ENCODE measurements around the gene GGPS1.
"Not testable (repeated sequence)": the region's sequence is repeated elsewhere in the genome, so short reads cannot be mapped to it uniquely, and the experiment has no call there.

The GGPS1 gene

DNA sequence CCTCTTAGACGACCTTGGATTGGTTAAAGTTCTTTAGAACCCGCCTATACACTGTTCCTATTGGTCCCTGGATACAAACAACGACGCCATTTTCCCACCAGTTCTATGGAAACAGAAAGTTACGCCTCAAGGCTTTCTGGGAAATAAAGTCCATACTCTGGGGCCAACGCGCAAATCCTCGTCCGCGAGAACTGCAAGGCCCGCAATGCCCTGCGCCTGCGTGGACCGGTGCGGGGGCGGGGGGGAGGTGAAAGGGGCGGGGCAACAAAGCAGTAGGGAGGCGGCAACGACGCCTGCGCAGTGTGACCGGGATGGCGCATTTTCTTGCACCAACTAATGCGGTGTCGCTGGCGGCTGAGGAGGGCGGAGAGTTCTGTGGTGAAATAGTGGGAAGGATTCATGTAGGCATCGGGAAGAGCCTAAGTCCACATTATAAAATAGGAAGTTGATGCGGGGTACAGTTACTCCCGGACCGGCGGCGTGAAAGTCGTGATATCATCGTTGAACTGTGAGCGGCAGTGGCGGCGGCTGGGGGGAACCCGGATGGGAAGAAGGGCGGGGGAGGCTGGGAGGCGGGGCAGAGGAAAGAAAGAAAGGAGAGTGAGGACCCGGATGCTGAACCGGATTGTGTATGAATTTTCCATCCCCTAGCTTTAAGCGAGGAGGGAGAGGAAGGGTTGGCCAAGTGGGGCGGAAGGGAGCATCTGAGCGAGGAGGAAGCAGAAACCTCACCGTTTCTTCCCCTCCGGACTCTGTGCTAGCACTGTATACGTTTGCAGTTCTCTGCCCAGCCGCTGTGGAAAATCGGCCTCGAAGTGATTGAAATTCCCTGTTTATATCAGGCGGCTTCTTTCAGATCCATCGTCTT lies at the start of gene GGPS1:
TSS of gene GGPS1 (plus strand) at position 300 of the 868 bp plus-strand sequence. CDS start 6,695 bp downstream, outside the sequence.
- DNase-seq (ENCODE audit: low read depth) = peak; percentile 100
- peak within 1 kb of the TSS; percentile 98 for H3K4me3 ChIP-seq (ENCODE audit: low read depth, low read length)
- TF ChIP-seq, protein P1, sequence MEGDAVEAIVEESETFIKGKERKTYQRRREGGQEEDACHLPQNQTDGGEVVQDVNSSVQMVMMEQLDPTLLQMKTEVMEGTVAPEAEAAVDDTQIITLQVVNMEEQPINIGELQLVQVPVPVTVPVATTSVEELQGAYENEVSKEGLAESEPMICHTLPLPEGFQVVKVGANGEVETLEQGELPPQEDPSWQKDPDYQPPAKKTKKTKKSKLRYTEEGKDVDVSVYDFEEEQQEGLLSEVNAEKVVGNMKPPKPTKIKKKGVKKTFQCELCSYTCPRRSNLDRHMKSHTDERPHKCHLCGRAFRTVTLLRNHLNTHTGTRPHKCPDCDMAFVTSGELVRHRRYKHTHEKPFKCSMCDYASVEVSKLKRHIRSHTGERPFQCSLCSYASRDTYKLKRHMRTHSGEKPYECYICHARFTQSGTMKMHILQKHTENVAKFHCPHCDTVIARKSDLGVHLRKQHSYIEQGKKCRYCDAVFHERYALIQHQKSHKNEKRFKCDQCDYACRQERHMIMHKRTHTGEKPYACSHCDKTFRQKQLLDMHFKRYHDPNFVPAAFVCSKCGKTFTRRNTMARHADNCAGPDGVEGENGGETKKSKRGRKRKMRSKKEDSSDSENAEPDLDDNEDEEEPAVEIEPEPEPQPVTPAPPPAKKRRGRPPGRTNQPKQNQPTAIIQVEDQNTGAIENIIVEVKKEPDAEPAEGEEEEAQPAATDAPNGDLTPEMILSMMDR (IDR thresholded peaks at IDR 0.05; ENCODE audit: low read depth, low read length, missing control alignments) = no peak

DNA sequence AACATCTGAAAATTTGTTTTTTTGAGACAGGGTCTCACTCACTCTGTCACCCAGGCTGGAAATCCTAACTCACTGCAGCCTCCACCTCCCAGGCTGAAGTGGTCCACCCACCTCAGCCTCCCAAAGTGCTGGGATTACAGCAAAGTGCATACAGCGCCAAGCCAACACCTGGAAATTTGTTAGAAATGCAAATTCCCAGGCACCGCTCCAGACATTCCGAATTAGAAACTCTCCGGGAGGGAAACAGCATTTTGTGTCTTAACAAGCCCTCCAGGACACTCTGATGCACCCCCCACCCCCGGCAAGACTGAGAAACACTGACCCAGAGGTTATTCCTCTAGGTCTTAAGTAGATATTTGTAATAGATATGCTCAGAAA lies 49.5 kb upstream of the GGPS1 start:
- no peak overlapping the region for H3K4me3 ChIP-seq (ENCODE audit: low read depth, low read length)
- TF ChIP-seq, protein P1 (IDR thresholded peaks at IDR 0.05; ENCODE audit: low read depth, low read length, missing control alignments) = no peak
- DNase-seq (ENCODE audit: low read depth) = no peak

DNA sequence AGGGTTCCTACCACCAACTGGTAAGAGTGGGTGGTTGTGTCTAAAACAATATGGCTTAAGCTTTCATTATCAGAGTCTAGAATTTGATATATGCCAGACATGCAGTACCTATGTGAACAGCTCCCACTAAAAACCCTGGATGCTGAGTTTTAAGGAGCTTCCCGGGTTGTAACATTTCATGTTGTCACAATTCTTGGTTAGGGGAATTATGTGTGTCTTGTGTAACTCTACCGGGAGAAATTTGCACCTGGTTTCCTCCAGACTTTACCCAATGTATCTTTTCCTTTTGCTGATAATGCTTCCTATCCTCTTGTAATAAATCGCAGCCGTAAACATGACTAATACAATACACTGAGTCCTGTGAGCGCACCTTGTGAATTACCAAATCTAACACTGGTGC lies 48.7 kb upstream of the GGPS1 start:
- H3K4me3 ChIP-seq (ENCODE audit: low read depth, low read length) = no peak overlapping the region
- TF ChIP-seq, protein P1 (IDR thresholded peaks at IDR 0.05; ENCODE audit: low read depth, low read length, missing control alignments) = no peak
- DNase-seq (ENCODE audit: low read depth) = no peak

DNA sequence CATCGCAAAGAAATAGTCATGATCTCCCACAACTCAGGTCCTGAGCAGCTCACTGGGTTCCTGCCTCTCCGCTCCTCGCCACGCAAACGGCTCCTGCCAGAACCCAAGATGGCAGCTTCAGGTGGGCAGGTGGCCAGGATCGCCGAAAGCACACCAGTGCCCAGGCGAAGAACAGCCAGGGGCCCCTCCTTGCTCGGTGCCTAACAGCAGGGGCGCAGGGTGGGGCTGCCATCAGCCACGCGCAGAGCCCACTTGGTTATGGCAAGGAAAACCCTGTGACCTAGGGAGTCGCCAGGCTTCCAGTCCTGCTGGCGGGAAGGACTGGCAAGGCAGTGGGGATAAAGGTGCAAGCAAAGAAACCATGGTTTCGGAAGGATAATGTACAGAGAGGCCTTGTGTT lies 47.9 kb upstream of the GGPS1 start:
- DNase-seq (ENCODE audit: low read depth) = no peak
- TF ChIP-seq, protein P1 (IDR thresholded peaks at IDR 0.05; ENCODE audit: low read depth, low read length, missing control alignments) = no peak
- H3K4me3 ChIP-seq (ENCODE audit: low read depth, low read length) = no peak overlapping the region

DNA sequence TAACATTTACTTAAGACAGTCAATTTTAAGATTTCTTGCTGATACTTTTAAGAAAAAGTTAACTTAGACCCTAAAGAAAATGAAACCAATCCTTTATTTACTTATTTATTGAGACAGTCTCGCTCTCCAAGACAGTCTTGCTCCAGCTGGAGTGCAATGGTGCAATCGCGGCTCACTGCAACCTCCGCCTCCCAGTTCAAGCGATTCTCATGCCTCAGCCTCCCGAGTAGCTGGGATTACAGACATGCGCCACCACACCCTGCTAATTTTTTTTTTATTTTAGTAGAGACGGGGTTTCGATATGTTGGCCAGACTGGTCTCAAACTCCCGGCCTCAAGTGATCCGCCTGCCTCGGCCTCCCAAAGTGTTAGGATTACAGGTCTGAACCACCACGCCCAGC lies 44.7 kb upstream of the GGPS1 start:
- not testable (repeated sequence) for H3K4me3 ChIP-seq (ENCODE audit: low read depth, low read length)

DNA sequence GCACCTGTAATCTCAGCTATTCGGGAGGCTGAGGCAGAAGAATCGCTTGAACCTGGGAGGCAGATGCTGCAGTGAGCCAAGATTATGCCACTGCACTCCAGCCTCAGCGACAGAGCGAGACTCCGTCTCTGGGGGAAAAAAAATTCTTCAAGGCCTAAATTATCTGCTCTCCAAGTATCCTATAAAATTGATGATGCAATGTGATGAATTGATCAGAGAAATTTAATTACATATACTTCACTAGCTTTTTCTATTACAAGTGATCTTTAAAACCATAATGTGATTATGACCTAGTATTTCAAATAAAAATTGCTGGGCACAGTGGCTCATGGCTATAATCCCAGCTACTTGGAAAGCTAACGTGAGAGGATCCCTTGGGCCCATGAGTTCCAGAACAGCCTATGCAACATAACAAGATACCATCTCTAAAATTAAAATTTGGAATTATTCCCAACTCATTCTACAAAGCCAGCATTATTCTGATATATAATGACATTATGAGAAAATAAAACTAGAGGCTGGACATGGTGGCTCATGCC lies 44.1 kb upstream of the GGPS1 start:
- TF ChIP-seq, protein P1 (IDR thresholded peaks at IDR 0.05; ENCODE audit: low read depth, low read length, missing control alignments) = no peak
- no peak overlapping the region for H3K4me3 ChIP-seq (ENCODE audit: low read depth, low read length)
- no peak for DNase-seq (ENCODE audit: low read depth)

More for the DNA sequence above, 44.7 kb upstream of the GGPS1 start:
- not testable (repeated sequence) for DNase-seq (ENCODE audit: low read depth)

DNA sequence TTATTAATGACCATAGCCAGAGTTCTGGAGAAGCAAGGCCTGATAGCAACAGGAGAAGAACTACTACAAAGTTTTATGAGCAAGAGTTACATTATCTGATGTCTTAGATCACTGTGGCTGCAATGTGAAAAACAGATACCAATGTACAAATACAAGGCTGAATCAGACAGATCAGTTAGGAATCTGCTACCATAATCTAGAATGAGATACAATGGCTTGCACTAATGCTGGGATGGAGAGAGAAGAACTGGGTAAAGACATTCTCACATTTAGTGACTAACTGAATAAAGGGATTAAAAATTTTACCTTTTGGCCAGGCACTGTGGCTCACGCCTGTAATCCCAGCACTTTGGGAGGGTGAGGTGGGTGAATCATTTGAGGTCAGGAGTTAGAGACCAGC lies 41.7 kb upstream of the GGPS1 start:
- no peak for DNase-seq (ENCODE audit: low read depth)

More for the DNA sequence above, 41.7 kb upstream of the GGPS1 start:
- H3K4me3 ChIP-seq (ENCODE audit: low read depth, low read length) = no peak overlapping the region
- TF ChIP-seq, protein P1 (IDR thresholded peaks at IDR 0.05; ENCODE audit: low read depth, low read length, missing control alignments) = no peak
